Thyroid gland (tissue), 4 donors: Measurements from ENCODE around the gene MEX3D.

Experiments used
- CTCF ChIP-seq, 6 experiments: fragments of 200-600 bp in 3 of 6; fragments of 450-650 bp in 3 of 6; sonication (generic) in 3 of 6; IDR thresholded peaks; one replicate each; pipeline ENCODE4 v1.5.1; 2016 to 2019; ENCODE audit warnings: antibody characterized with exemption in 6 of 6, mild to moderate bottlenecking in 2 of 6, inconsistent platforms in 1 of 6, moderate library complexity in 1 of 6
- POLR2A ChIP-seq, 2 donors: fragments of 450-650 bp; IDR thresholded peaks; one replicate each; pipeline ENCODE4 v1.6.1; 2017; ENCODE audit warnings: antibody characterized with exemption in 2 of 2, mild to moderate bottlenecking in 2 of 2, moderate library complexity in 1 of 2

GRCh38 chr19:1526066-1526778, 41.9 kb downstream of the MEX3D start:
- no peak for TF ChIP-seq CTCF (IDR thresholded peaks at IDR 0.05)
- no peak for TF ChIP-seq POLR2A (IDR thresholded peaks at IDR 0.05)
